HCEC 1CT (cell line): ENCODE results near the gene ITLN2.
"Not testable (repeated sequence)": the region's sequence is repeated elsewhere in the genome, so short reads cannot be mapped to it uniquely, and the experiment has no call there.

Experiments used
- DNase-seq: peaks from one replicate; pipeline ENCODE4 v3.0.0-alpha.2; 2017

ITLN2 gene

DNA sequence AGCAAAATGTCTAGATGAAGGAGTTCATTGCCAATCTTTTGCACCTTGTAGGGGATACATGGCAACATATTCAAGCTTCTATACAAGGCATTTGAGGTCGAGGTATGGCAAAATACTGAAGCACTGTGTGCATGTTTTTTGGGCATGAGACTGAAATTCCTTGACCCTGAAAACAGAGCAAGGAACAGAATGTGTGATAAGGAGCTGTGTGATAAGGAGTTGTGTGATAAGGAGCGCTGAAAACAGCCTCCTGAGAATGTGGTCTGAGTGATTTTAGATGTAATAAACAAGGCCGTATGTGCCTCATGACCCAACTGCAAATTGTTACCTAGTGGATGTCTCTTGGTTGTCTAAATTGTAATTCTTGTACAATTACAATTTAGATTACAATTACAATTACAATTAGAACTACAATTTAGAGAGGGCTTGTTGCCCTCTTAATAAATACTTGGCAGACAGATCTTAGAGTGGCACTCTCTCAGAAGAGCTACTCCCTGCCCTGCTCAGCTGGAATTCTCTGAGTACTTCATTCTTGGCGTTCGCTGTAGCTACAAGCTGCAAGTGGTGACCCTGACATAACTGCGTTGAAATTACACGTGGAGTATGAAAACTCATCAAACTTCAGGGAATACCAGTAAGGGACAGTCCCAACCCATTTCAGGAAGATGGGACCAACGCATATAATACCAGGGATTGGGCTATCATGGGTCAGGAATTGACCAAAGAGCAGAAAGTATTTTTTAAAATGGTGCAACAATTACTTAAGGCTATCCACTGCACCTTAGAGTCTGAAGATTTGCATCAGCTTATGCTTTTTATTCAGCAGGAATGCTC is 49.6 kb downstream of the ITLN2 start:
- DNase-seq: no peak

DNA sequence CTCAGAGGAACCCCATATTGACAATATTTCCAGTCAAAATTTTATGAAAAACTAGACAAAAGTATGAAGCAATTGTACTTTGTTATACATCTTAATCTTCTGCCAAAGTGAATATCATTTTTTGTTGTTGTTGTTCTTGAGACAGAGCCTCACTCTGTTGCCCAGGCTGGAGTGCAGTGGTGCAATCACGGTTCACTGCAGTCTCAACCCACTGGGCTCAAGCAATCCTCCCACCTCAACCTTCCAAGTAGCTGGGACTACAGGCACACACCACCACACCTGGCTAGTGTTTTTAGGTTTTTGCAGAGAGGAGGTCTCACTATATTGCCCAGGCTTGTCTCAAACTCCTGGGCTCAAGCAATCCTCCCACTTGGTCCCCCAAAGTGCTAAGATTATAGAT is 52.4 kb downstream of the ITLN2 start:
- DNase-seq: not testable (repeated sequence)

DNA sequence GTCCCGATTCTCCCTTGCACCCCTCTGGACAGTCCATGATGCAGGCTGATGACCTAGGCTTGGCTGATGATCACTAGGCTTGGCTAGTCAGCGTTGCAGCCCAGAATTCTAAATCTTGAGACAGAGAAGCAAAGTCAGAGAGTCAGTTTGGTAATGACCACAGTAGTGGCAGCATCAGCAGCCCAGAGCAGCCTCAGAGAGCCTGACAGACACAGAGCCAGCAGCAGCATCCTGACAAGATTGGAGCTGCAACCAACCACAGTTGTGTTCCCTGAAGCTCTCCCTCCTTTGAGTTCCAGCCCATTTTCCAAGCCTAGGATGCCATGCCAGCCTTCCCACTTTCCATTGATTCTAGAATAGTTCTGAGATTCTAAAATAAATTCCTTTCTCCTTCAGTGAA is 52.8 kb downstream of the ITLN2 start:
- DNase-seq: no peak

DNA sequence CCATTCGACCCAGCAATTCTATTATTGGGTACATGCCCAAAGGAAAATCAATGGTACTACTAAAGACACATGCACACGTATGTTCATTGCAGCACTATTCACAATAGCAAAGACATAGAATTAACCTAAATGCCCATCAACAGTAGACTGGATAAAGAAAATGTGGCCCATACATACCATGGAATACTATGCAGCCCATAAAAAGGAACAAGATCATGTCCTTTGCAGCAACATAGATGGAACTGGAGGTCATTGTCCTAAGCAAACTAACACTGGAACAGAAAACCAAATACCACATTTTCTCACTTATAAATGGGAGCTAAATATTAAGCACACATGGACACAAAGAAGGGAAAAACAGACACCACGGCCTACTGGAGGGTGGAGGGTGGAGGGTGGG is 53.9 kb downstream of the ITLN2 start:
- not testable (repeated sequence) for DNase-seq
